Endothelial cell of umbilical vein (primary cell): ENCODE data around the gene ARL8A. TPM values are rescaled to one million over a fixed set of nuclear protein-coding genes. Genes with fewer than 3 reads are reported as not detected.

Experiments
- BruUV-seq: library from RNA; stranded (reverse); fragments of 400-500 nt; replicated peaks from 2 replicates; lab custom pipeline; 2021; lab: Mats Ljungman, UMichigan
- CTCF ChIA-PET: fragments of 300-600, 350-600 bp; sonication (Branson Sonifier 250); formaldehyde crosslinking; loops from one replicate; lab custom pipeline; 2021; ENCODE audit warnings: antibody characterized with exemption, inconsistent platforms; lab: Charles Lee
- POLR2A ChIA-PET: fragments of 300-600, 350-600 bp; sonication (Branson Sonifier 250); formaldehyde crosslinking; loops from one replicate; lab custom pipeline; 2021; ENCODE audit warnings: antibody characterized with exemption, inconsistent platforms; lab: Charles Lee
- DNase-seq: peaks from one replicate; pipeline ENCODE4 v3.0.0-alpha.2; 2011; ENCODE audit warnings: low read depth, low spot score
- FAIRE-seq: peaks from 2 replicates; lab custom pipeline; 2011; peaks lifted over from hg19 to GRCh38; lab: Jason Lieb, UNC
- H2AFZ ChIP-seq: 2 replicates; pipeline ENCODE4 v1.6.0; 2012; ENCODE audit warnings: low read depth, low read length, control low read depth, inconsistent platforms
- H3K27ac ChIP-seq: 2 replicates; pipeline ENCODE4 v1.5.1; 2011; ENCODE audit warnings: low read depth, mild to moderate bottlenecking, control low read depth, low read length, moderate library complexity; ENCODE audit not compliant: insufficient read depth
- H3K27me3 ChIP-seq, 2 experiments: 2 replicates each; pipeline versions ENCODE4 v1.6.0 to v1.6.1; 2011; ENCODE audit warnings: low read length in 2 of 2, mixed read lengths in 1 of 2; ENCODE audit not compliant: control insufficient read depth in 2 of 2, insufficient read depth in 2 of 2
- H3K36me3 ChIP-seq, 2 experiments: 2 replicates in 1 of 2; 3 replicates in 1 of 2; pipeline ENCODE4 v1.5.1; 2011; ENCODE audit warnings: low read length in 2 of 2, mild to moderate bottlenecking in 1 of 2, moderate library complexity in 1 of 2; ENCODE audit not compliant: control insufficient read depth in 2 of 2, insufficient read depth in 2 of 2; ENCODE audit errors: extremely low read depth in 1 of 2
- H3K4me1 ChIP-seq: 3 replicates; pipeline ENCODE4 v1.5.1; 2011; ENCODE audit warnings: mild to moderate bottlenecking, low read length; ENCODE audit not compliant: control insufficient read depth, insufficient read depth; ENCODE audit errors: extremely low read depth
- H3K4me2 ChIP-seq: 2 replicates; pipeline ENCODE4 v1.6.1; 2011; ENCODE audit warnings: low read length, control low read depth, mixed read lengths; ENCODE audit not compliant: insufficient read depth
- H3K4me3 ChIP-seq, 3 experiments: fragments of 200-600 bp in 1 of 3; sonication (generic), shearing (Covaris generic) in 1 of 3; replicated peaks in 1 of 3; 2 replicates each; pipeline ENCODE4 v1.5.1; 2011 to 2016; ENCODE audit warnings: control low read depth in 3 of 3, low read length in 3 of 3, mild to moderate bottlenecking in 2 of 3, inconsistent platforms in 1 of 3, low read depth in 1 of 3, moderate library complexity in 1 of 3; ENCODE audit not compliant: insufficient read depth in 1 of 3
- H3K79me2 ChIP-seq: 2 replicates; pipeline ENCODE4 v1.6.0; 2012; ENCODE audit warnings: low read length, inconsistent platforms; ENCODE audit not compliant: control insufficient read depth, insufficient read depth
- H3K9ac ChIP-seq: replicated peaks from 2 replicates; pipeline ENCODE3; 2011; ENCODE audit warnings: low read length, control low read depth; ENCODE audit not compliant: insufficient read depth; ENCODE audit errors: extremely low read depth
- H3K9me1 ChIP-seq: replicated peaks from 3 replicates; pipeline ENCODE4 v1.6.0; 2011; ENCODE audit warnings: mild to moderate bottlenecking, low read length; ENCODE audit not compliant: control insufficient read depth, insufficient read depth; ENCODE audit errors: extremely low read depth
- H3K9me3 ChIP-seq: replicated peaks from 2 replicates; pipeline ENCODE4 v1.5.1; 2012; ENCODE audit warnings: low read length, inconsistent platforms; ENCODE audit not compliant: control insufficient read depth, insufficient read depth
- H4K20me1 ChIP-seq: replicated peaks from 2 replicates; pipeline ENCODE3; 2011; ENCODE audit warnings: mild to moderate bottlenecking, low read length; ENCODE audit not compliant: control insufficient read depth, insufficient read depth; ENCODE audit errors: extremely low read depth
- CTCF ChIP-seq, 2 donors: IDR thresholded peaks; 1 replicate in 1 of 2; 2 replicates in 1 of 2; pipeline ENCODE4 v1.5.1; 2011; ENCODE audit warnings: low read length in 2 of 2, mild to moderate bottlenecking in 2 of 2, moderate library complexity in 2 of 2, control low read depth in 1 of 2, inconsistent platforms in 1 of 2, low read depth in 1 of 2; ENCODE audit not compliant: insufficient read depth in 1 of 2; ENCODE audit errors: extremely low read depth in 1 of 2
- EZH2 ChIP-seq: IDR thresholded peaks from 2 replicates; pipeline ENCODE4 v1.6.1; 2012; ENCODE audit warnings: borderline replicate concordance, low read depth, mild to moderate bottlenecking, moderate library complexity, low read length, inconsistent platforms; ENCODE audit not compliant: severe bottlenecking
- FOS ChIP-seq: IDR thresholded peaks from 2 replicates; pipeline ENCODE4 v1.6.1; 2011; ENCODE audit warnings: mild to moderate bottlenecking, low read length, moderate library complexity, borderline replicate concordance; ENCODE audit not compliant: insufficient read depth
- GATA2 ChIP-seq: IDR thresholded peaks from 2 replicates; pipeline ENCODE4 v1.7.0; 2011; ENCODE audit warnings: low read depth, mild to moderate bottlenecking, moderate library complexity, mixed read lengths, low read length; ENCODE audit not compliant: insufficient read length, insufficient read depth
- JUN ChIP-seq: IDR thresholded peaks from 2 replicates; pipeline ENCODE4 v1.6.1; 2011; ENCODE audit warnings: borderline replicate concordance, low read depth; ENCODE audit not compliant: insufficient read length, insufficient read depth
- MAX ChIP-seq: IDR thresholded peaks from 2 replicates; pipeline ENCODE4 v1.6.1; 2011; ENCODE audit not compliant: insufficient read depth, insufficient read length
- POLR2A ChIP-seq: IDR thresholded peaks from 2 replicates; pipeline ENCODE4 v1.6.1; 2012; ENCODE audit warnings: low read depth, mild to moderate bottlenecking, control low read depth, low read length
- dilution Hi-C: fragments of 300-500 bp; cut with MboI; formaldehyde crosslinking; loops from one replicate; pipeline ENCODE4 v1.15.0; 2019; ENCODE audit warnings: low sequenced_read_pairs; ENCODE audit not compliant: extremely low pct_ligation_motif_present
- intact Hi-C: fragments of 100-400 bp; cut with micrococcal nuclease; formaldehyde crosslinking; loops from one replicate; pipeline ENCODE4 v1.10.0; 2022
- polyA plus RNA-seq, 4 experiments: library from polyadenylated mRNA; depleted of rRNA in 3 of 4; stranded (reverse) in 3 of 4; unstranded in 1 of 4; fragments of >200 nt; gene quantifications; 2 replicates each; pipeline versions ENCODE4 v1.2.1 to v1.2.3, GENCODE V29; 2011 to 2012; ENCODE audit warnings: missing spikeins in 1 of 4
- total RNA-seq: library from RNA; stranded (reverse); gene quantifications from 2 replicates; pipeline ENCODE4 v1.2.3, GENCODE V29; 2021

ARL8A gene
- total and polyA plus RNA-seq, 2 donors (not counting 3 experiments of a cell fraction or from before 2014, with no cell fraction given): 54.3 to 69.5 TPM

GRCh38 chr1:202156590-202156989, 12.1 kb upstream of the ARL8A start:
- ChIA-PET CTCF (interaction anchor here (2.5 kb wide), 1 partner anchor 33 kb away, joined by 24 read pairs; no protein-coding TSS in a partner anchor), POLR2A (interaction anchor here (0.8 kb wide), 1 partner anchor 10 kb away, joined by 3 read pairs; no protein-coding TSS in a partner anchor)
- Histone ChIP-seq H3K9me1 (no peaks in the 10 kb centered on the region), H3K4me2 (no peak overlapping the region), H2AFZ (no peak overlapping the region), H3K4me3 (no peak overlapping the region), H3K36me3 (no peaks in the 10 kb centered on the region), H3K27me3 (no peaks in the 10 kb centered on the region), H3K79me2 (no peaks in the 10 kb centered on the region), H3K9me3 (no peaks in the 10 kb centered on the region), H4K20me1 (no peaks in the 10 kb centered on the region), H3K9ac (no peak overlapping the region), H3K4me1 (peaks cover 18% of the 10 kb centered on the region), H3K27ac (no peak overlapping the region)
- no peak for FAIRE-seq
- DNase-seq: no peak
- TF ChIP-seq GATA2 (no peak), CTCF (IDR thresholded peaks at IDR 0.05; ENCODE audit: extremely low read depth in 1 of 2, insufficient read depth in 1 of 2, low read depth in 1 of 2, low read length in 2 of 2) (no peak), MAX (no peak), FOS (no peak), EZH2 (no peak), JUN (no peak), POLR2A (no peak)
- intact Hi-C loops (no loop called here), dilution Hi-C loops (no loop called here)
- no TSS peak for BruUV-seq
